ENCODE measurements around the gene ALDH1L1. TPM values are rescaled to one million over a fixed set of nuclear protein-coding genes. Genes with fewer than 3 reads are reported as not detected.

The ALDH1L1 gene
- total and polyA plus RNA-seq, 9 of the 15 experiments (the other 6 are each of a cell fraction or from before 2014, with no cell fraction given) = 0.06 to 1.9 (median 0.57) TPM; not detected in 1

- no TSS peak for BruUV-seq (replicated peaks)
- H3K4me1 ChIP-seq (replicated peaks in 1 of 2; ENCODE audit: control insufficient read depth in 2 of 2, insufficient read depth in 2 of 2, low read length in 2 of 2) = peaks cover 10 to 17% of the 10 kb centered on the region in 2 experiments; a peak in 4 of 5 replicates
- no peaks in the 10 kb centered on the region for H3K9me1 ChIP-seq (ENCODE audit: control insufficient read depth, insufficient read depth, low read length)
- H3K36me3 ChIP-seq (ENCODE audit: control insufficient read depth, insufficient read depth, low read length) = no peaks in the 10 kb centered on the region
- peak overlapping the region; percentile 78 for H3K4me2 ChIP-seq (ENCODE audit: insufficient read depth, low read length)
- DNase-seq (ENCODE audit: extremely low read depth in 1 of 4, low spot score in 3 of 4) = peak; percentile 15 to 35 (median 22)
- peak overlapping the region; percentile 62 for H3K4me3 ChIP-seq
- peaks cover 7% of the 10 kb centered on the region; the same call in 2 of the 3 replicates for H3K79me2 ChIP-seq (ENCODE audit: control insufficient read depth, insufficient read depth, low read length)
- TF ChIP-seq ZBTB17 (CRISPR knock-in tag; IDR thresholded peaks at IDR 0.05) (no peak), CREB1 (IDR thresholded peaks at IDR 0.05) (0 out of 2 replicates have a peak, but pooled peaks have one; percentile 1), CREB1 (CRISPR knock-in tag; IDR thresholded peaks at IDR 0.05) (no peak)
- peak overlapping the region; percentile 71 to 74; a peak in 3 of 4 replicates for H3K9ac ChIP-seq (ENCODE audit: insufficient read depth in 1 of 2, low read depth in 2 of 2, low read length in 2 of 2)
- H3K9me3 ChIP-seq (replicated peaks; ENCODE audit: control insufficient read depth, insufficient read depth, low read depth, low read length) = no peaks in the 10 kb centered on the region
- no peak for FAIRE-seq
- H4K20me1 ChIP-seq (replicated peaks; ENCODE audit: control insufficient read depth, insufficient read depth, low read length) = no peaks in the 10 kb centered on the region
- H3K27ac ChIP-seq (ENCODE audit: extremely low read depth, low read depth, low read length) = peak overlapping the region; percentile 77; the same call in 2 of the 3 replicates
- H3K27me3 ChIP-seq (ENCODE audit: control insufficient read depth in 2 of 2, insufficient read depth in 2 of 2, low read length in 2 of 2) = no peaks in the 10 kb centered on the region
- in situ Hi-C loops (cut with MboI) (no loop called here), intact Hi-C loops (cut with micrococcal nuclease) (no loop called here)
- WGBS (ENCODE audit: insufficient coverage, low coverage, missing lambda C conversion rate) = 6% methylated on average over 3 of the region's 3 CpGs
- no peak for ATAC-seq
- ChIA-PET CTCF (ENCODE audit: low intra/inter-chr PET ratio) (no interaction called here), POLR2A (no interaction called here)
- H2AFZ ChIP-seq (ENCODE audit: low read depth, low read length) = 0 out of 2 replicates have a peak overlapping the region, but pooled peaks have one; percentile 72
Observed at GRCh38 chr3:126083138-126083445, 97.3 kb downstream of the ALDH1L1 start.

- DNase-seq (ENCODE audit: extremely low read depth in 1 of 4, low spot score in 3 of 4) = no peak
- intact Hi-C loops (cut with micrococcal nuclease) = no loop called here
- TF ChIP-seq CBFA2T3 (IDR thresholded peaks at IDR 0.05) (peak; percentile 19), E2F3 (CRISPR knock-in tag; IDR thresholded peaks at IDR 0.05) (no peak), ZNF639 (CRISPR knock-in tag; conservative IDR thresholded peaks at IDR 0.05 in 1 of 2, IDR thresholded peaks at IDR 0.05 in 1 of 2) (no peak), ADNP (tag; IDR thresholded peaks at IDR 0.05) (peak; percentile 57; the same call in 1 of the 2 replicates), ZNF551 (CRISPR knock-in tag; IDR thresholded peaks at IDR 0.05) (no peak), POLR2G (IDR thresholded peaks at IDR 0.05; ENCODE audit: low read depth, low read length) (0 out of 2 replicates have a peak, but pooled peaks have one; percentile 35)
Observed at GRCh38 chr3:126082362-126083137, 97.8 kb downstream of the ALDH1L1 start.

More at GRCh38 chr3:126082362-126083137, 97.8 kb downstream of the ALDH1L1 start:
- in situ Hi-C loops (cut with MboI) = no loop called here
- Histone ChIP-seq H3K36me3 (ENCODE audit: control insufficient read depth, insufficient read depth, low read length) (no peaks in the 10 kb centered on the region), H3K4me2 (ENCODE audit: insufficient read depth, low read length) (peak overlapping the region; percentile 78), H3K4me3 (peak overlapping the region; percentile 62), H3K27me3 (ENCODE audit: control insufficient read depth in 2 of 2, insufficient read depth in 2 of 2, low read length in 2 of 2) (no peaks in the 10 kb centered on the region), H3K79me2 (ENCODE audit: control insufficient read depth, insufficient read depth, low read length) (peaks cover 7% of the 10 kb centered on the region; the same call in 2 of the 3 replicates), H3K9me3 (replicated peaks; ENCODE audit: control insufficient read depth, insufficient read depth, low read depth, low read length) (no peaks in the 10 kb centered on the region), H2AFZ (ENCODE audit: low read depth, low read length) (no peak overlapping the region), H3K4me1 (replicated peaks in 1 of 2; ENCODE audit: control insufficient read depth in 2 of 2, insufficient read depth in 2 of 2, low read length in 2 of 2) (peaks cover 10 to 17% of the 10 kb centered on the region in 2 experiments; a peak in 4 of 5 replicates), H4K20me1 (replicated peaks; ENCODE audit: control insufficient read depth, insufficient read depth, low read length) (no peaks in the 10 kb centered on the region), H3K9ac (ENCODE audit: insufficient read depth in 1 of 2, low read depth in 2 of 2, low read length in 2 of 2) (peak overlapping the region; percentile 45 to 74; a peak in 2 of 4 replicates), H3K27ac (ENCODE audit: extremely low read depth, low read depth, low read length) (no peak overlapping the region), H3K9me1 (ENCODE audit: control insufficient read depth, insufficient read depth, low read length) (no peaks in the 10 kb centered on the region)
- WGBS (ENCODE audit: insufficient coverage, low coverage, missing lambda C conversion rate) = 74% methylated on average over 13 of the region's 15 CpGs
- POLR2A ChIA-PET = no interaction called here
- no peak for FAIRE-seq
- TSS peak; percentile 74 for BruUV-seq (replicated peaks)
- CTCF ChIA-PET (ENCODE audit: low intra/inter-chr PET ratio) = no interaction called here
- ATAC-seq = no peak
